T-helper 1 cell treated with Interleukin-12 subunit alpha and Interleukin-12 subunit beta and Interleukin-4 antibody, amounts not matched to agents 30 ng/mL and 1 ng/mL, for 36 hours (primary cell): ENCODE results near the gene ZNF396. TPM values are rescaled to one million over a fixed set of nuclear protein-coding genes. Genes with fewer than 3 reads are reported as not detected.

Experiments
- intact Hi-C: fragments of 100-400 bp; cut with micrococcal nuclease; formaldehyde crosslinking; loops from one replicate; pipeline ENCODE4 v1.15.1; 2024
- total RNA-seq: library from RNA; stranded (reverse); gene quantifications from 2 replicates; pipeline ENCODE4 v1.2.3, GENCODE V29; 2022

Gene ZNF396
- total RNA-seq, 1 donor from 2014 or later = 0.66 TPM

DNA sequence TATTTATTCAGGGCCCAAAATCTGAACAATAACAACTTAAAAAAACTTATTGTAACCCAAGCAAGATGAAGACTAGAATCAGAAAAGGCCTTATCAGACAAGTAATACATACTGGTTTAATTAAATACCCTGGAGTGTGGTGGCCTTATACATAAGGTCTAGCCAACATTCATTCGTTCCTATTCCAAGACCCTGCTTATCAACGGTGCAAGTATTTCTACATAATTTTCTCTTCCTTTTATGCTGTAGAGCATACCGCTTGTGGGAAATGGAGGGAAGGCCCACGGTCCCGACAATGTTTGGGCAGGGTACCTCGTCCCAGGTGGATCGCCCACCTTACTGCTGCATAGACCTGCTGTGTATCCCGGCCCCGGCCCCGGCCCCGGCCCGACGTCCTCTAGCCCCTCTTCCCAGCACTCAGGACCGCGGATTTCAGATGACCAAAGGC lies 33.6 kb downstream of the ZNF396 start:
- intact Hi-C loops = loop anchor here (1.0 to 5.0 kb wide), 2 partner anchors 8 to 366 kb away; no protein-coding TSS in a partner anchor

DNA sequence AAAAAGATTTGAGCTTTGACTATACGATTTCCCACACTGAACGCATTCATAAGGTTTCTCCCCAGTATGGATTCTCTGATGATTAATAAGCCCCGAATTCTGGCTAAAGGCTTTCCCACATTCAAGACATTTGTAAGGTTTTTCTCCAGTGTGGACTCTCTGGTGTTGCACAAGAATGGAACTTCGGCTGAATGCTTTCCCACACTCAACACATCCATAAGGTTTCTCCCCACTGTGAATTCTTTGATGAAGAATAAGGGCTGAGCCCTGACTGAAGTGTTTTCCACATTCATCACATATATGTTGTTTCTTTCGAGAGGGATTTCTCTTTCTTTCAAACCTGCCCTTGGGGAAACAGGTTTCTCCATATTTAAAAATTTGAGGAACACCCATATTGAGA lies 39.9 kb downstream of the ZNF396 start:
- intact Hi-C loops = no loop called here

DNA sequence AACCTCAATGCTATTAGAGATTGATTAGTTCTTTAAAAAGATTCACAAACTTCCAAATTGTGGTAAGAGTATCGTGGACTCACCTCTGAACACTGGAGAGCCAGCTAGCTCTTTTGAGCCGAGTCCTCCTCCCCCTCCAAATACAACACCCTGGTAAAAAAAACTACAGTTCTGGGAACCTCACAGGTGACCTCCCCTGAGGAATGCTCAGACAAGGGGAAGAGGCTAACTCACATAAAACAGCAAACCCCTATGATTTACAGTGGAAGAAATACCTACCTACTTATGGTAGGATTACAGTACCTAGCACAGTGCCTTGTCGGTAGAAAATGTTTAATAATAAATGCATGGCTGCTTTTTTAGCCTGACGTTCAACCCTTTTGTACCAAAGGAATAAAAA lies 41.3 kb downstream of the ZNF396 start:
- intact Hi-C loops = loop anchor here (1.0 kb wide), 1 partner anchor 7 kb away; no protein-coding TSS in a partner anchor

DNA sequence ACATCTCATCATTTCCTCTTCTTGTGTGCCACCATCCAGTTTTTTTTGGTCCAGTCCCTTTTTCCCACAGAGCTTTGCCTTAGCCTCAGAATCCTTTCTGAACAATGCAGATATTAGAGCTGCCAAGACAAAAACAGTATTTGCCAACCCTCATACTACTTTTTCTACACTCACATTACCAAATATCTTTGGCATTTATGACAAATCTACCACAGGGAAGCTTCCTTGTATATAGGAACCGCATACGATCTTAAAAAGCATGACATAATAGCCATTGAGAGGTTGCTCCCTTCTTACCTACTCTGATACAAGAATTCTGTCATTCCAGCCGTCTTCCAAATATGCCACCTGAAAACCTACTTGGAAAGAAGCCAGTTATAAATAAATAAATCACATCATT lies 42.3 kb downstream of the ZNF396 start:
- intact Hi-C loops = loop anchor here (1.0 kb wide), 1 partner anchor 8 kb away; no protein-coding TSS in a partner anchor

DNA sequence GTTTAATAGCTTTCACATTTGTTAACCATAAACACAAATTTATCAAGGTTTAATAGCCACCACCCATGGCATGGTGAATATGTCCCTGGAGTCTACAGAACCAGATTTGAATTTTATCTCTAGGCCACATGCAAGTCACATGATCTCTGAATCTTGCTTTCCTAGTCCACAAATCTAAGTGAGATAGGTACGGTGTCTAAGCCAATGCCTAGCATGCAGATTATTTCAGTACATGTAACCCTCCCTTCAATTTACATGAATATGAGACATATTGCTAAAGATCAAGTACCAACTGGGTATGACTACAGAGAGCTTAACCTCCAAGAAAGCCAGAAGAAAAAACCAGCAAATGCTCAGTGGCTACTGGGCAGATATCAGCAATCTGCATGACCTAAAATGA lies 42.9 kb downstream of the ZNF396 start:
- intact Hi-C loops = no loop called here

DNA sequence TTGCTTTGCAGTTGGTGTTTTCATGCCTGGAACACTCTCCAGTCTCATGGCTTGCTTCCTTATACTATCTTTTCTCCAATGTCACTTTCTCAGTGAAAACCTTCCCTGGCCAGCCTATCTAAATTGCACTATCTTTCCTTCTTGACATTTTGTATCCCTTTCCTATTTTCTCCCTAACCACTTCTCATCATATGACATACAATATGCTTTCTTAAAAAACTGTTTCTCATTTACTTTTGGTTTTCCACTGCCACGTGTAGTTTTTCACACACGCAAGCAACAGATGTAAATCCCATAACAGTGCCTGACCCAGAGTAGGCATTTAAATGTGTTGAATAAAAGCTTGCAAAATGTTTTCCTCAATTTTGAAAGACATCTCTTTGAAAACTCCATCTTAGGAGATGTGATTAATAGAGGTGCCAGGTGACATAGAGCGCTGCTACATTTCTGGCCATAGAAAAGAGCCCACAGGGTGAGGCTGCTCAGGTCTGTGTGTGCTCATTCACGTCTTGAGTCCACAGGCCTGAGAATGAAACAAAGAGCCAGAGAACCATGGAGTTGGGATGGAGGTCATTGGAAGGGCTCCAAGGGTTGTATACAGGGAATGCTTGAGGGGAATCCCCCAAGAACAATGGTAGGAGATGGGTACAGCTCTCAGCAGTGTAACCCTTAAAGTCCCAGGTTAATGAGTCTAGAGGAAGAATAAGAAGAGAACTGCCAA lies 45.6 kb downstream of the ZNF396 start:
- intact Hi-C loops = no loop called here

DNA sequence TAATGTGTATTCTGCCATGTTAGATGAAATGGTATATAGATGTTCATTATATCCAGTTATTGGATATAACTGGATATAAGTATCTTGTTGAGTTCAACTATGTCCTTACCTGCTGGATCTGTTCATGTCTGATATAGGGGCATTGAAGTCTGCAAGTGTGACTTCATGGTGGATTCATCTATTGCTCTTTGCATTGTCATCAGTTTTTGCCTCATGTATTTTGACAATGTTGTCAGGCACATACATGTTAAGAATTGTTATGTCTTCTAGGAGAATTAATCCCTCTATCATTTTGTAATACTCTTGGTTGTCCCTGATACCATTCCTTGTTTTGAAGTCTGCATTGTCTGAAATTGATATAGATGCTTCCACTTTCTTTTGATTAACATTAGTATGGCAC lies 48.3 kb downstream of the ZNF396 start:
- intact Hi-C loops = no loop called here

DNA sequence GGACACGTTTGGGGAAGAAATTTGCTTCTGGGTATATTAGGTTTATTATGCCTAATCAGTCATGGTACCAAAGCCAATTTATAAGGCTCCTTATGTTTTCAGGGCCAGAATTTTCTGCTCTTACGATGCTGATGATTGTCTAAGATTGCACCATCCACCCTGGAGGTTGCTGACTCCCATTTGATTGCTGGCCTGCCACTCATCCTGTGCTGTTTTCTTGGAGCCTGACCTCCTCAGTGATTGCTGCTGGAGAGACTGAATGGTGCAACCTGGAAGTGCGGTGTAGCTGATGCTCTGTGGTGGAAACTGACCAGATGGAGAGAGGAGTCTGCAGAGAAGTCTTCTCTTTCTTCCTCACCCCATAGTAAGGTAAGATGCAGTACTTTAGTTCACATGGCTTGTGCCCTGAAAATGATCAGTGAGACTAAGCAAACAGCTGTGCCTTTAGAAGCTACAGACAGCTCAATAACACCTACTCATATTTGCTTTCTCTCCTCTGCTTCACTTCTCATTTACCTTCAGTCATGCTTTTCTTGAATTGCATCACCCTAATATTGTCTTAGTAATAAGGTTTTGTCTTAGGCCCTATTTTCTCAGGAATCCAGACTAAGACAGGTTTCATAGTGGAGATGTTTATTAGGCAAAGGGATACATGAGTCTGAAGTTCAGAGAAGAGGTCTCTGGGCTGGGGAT lies 50.3 kb downstream of the ZNF396 start:
- intact Hi-C loops = no loop called here

DNA sequence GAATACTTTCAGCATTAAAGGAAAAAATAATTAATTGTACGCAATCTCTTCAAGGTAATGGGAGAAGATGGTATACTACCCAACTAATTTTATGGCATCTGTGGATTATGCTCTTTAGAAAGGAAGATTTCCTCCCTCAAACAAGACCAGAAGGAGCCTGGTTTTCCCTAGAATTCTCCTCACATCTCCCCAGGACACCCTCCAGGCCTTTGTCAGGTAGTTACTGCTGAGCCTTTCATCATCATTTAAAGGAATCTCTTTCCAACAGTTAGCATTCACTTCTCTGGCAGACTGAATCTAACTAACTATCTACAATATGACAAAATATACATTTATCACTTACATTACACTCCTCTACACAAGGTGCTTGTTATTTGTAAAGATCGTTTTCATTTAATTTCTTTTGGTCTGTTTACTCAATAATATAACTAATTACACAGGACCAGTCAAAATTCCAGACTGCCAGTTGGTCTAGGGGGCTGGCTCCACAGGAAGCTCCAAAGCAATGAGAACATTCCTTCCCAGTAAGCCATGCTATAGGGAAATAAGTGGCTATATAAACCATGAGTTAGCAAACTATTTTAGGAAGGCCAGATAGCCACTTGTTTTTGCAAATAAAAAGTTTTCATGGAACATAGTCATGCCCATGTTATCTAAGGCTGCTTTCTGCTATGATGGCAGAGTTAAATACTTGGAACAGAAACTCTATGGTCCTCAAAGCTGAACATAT lies 52.0 kb downstream of the ZNF396 start:
- intact Hi-C loops = no loop called here

DNA sequence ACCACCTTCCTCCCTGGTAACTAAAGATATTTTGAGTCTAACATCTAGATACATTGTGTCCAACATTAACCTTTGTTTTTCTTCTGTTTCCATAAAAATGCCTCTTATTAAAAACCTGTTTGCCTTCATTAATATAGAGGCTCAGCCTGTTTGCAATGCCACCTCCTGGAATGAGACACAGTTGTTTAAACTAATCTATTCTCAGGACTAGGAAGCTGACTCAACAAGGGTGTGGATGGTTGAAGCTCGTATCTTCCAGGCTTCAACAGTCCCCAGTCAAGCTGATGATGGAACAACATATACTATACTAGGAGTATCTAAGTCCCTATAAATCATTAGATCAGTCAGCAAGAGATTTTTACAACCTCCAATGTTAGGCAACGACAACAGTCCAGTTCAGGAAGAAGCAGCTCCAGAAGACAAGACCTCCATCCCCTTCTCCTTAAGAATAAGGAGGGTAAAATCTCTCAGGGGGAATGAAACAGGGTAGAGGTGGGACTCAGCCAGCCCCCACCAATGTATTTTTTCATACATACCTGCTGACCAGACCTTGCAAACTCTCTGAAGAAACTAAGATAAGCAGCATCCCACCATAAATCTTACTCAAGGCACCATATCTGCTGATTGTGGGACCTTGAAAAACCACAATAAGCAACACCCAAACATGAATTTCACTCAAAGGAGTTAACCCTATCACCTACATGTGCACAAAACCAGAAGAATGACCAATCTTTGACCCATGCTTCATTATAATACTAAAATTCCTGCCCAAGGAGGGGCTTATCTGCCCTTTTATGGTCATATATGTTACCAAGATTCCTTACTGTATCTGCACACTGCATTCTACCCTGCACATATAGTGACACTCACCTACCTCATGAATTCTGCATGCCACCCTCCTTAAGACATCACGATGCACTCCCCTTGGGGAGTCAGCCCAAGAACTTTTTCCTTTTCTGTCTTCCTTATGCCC lies 54.4 kb downstream of the ZNF396 start:
- intact Hi-C loops = no loop called here

Other genes with a start within 250 kb of the ZNF396 start
- 18.6 and 19.6 TPM in 2 replicates for gene ZNF397, start 136.3 kb downstream of the ZNF396 start, total RNA-seq
- gene ZSCAN30, start 87.1 kb downstream of the ZNF396 start, total RNA-seq = 15.6 and 19.5 TPM in 2 replicates
- 63.9 and 66.5 TPM in 2 replicates for gene ZNF24, start 32.9 kb downstream of the ZNF396 start, total RNA-seq
- 28.5 and 28.6 TPM in 2 replicates for gene INO80C, start 120.6 kb upstream of the ZNF396 start, total RNA-seq
- 46.7 and 51.7 TPM in 2 replicates for gene GALNT1, start 204.4 kb upstream of the ZNF396 start, total RNA-seq